NCI-H82 treated with DMSO at 0.1 percent for 48 hours (cell line): ENCODE results near the gene PACC1.
"Not testable (repeated sequence)": the region's sequence is repeated elsewhere in the genome, so short reads cannot be mapped to it uniquely, and the experiment has no call there.

Experiments used
- DNase-seq: peaks from one replicate; lab custom pipeline; 2025; ENCODE audit not compliant: unreplicated experiment; lab: John Stamatoyannopoulos, UW

PACC1 gene

GRCh38 chr1:212397171-212397570, 17.5 kb downstream of the PACC1 start:
- DNase-seq: no peak

DNA sequence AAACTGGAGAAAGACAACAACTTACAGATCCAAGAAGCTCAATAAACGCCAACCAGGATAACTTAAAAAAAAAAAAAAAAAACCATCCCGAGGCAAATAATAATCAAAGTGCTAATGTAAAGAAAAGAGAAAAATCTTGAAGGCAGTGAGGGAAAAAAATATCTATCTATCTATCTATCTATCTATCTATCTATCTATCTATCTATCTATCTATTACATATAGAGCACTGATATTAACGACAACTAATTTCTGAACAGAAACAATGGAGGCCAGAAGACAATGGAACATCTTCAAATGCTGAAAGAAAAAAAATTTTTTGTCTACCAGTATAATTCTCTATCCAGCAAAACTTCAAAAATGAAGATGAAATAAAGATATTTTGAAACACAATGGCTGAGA, 18.0 kb downstream of the PACC1 start:
- no peak for DNase-seq

GRCh38 chr1:212395678-212396437, 18.8 kb downstream of the PACC1 start:
- not testable (repeated sequence) for DNase-seq

DNA sequence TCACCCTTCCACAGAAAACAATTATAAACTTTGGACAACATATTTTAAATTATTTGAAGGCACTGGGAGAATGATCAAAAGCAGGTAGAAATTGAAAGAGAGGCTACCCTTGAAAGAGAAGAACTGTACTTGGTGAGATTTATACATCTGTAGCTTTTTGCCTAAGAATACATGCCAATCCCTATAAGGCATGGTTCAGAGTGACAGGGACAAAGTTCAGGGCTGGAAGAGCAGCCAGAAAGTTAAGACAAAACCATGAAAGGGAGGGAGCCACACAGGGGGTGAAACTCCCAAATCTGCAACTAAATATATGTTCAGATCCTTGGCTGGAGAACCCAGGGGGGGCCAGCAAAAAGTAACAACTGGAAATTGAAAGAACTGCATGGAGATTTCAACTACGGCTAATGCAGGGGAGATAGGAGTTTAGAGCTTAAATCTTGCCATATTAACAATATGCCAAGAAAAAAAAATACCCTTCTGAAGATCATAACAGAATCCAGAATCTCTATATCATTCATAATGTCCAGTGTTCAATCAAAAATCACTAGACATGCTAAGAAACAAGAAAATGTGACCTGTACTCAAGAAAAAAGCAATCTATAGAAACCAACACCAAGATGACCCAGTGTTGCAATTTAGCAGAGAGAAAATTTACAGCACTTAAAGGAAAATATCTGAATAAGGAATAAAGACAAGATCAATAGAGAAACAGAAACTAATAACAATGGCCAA, 25.5 kb downstream of the PACC1 start:
- DNase-seq: no peak

- DNase-seq: no peak
Measured at GRCh38 chr1:212386029-212386428, 28.7 kb downstream of the PACC1 start.

GRCh38 chr1:212381397-212382035, 33.2 kb downstream of the PACC1 start:
- DNase-seq: no peak

DNA sequence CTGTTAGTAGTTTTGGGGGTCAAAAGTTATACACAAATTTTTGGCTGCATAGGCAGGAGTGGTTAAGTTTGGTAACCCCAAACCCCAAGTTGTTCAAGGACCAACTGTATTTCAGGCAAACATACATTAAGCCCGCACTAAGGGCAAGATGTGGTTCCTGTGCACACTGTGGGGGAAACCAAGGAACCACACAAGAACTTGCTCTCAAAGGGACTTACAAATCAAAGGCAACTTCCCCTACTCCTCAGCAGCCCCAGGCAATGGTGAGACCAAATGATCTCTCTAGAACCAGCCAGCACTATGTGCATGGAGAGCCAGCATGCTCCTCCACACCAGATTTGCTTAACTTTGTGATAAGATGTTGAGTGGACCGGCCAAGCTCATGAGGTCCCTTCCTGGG, 35.3 kb downstream of the PACC1 start:
- no peak for DNase-seq

- DNase-seq: no peak
Measured at GRCh38 chr1:212377644-212378043, 37.0 kb downstream of the PACC1 start.

DNA sequence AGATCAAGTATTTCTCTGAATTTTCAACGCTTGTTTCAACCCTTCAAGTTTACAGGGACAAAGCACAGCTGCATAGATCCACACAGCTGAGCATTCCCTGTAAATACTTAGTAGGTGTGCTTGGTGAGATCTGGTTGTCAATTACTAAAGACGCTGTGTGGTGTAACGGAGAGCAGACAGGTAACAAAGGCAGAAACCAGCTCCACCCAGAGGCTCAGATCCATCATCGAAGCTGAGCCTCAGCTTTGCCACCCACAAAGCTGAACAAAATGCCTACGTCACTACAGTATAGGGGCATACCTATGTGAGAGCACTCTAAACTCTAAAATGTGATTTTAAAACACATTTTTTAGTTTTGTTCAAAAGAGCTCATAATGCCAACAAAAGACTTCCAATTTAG, 38.7 kb downstream of the PACC1 start:
- DNase-seq: no peak

DNA sequence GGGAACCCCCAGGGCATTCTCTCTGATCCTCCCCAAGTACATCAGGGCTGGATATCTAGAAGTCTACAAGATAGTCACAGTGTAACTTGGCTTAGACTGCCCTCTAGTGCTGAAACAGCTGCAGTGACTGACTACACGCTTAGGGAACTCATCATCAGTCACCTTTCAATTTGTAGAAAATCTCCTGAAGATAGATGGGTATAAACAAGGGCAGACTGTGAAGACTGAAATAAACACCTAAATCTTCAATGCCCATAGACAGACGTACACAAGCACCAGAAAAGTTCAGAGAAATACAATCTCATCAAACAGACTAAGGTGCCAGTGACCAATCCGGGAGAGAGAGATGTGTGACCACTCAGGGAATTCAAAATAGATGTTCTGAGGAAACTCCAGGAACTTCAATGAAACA, 46.6 kb downstream of the PACC1 start:
- DNase-seq: peak; percentile 63

DNA sequence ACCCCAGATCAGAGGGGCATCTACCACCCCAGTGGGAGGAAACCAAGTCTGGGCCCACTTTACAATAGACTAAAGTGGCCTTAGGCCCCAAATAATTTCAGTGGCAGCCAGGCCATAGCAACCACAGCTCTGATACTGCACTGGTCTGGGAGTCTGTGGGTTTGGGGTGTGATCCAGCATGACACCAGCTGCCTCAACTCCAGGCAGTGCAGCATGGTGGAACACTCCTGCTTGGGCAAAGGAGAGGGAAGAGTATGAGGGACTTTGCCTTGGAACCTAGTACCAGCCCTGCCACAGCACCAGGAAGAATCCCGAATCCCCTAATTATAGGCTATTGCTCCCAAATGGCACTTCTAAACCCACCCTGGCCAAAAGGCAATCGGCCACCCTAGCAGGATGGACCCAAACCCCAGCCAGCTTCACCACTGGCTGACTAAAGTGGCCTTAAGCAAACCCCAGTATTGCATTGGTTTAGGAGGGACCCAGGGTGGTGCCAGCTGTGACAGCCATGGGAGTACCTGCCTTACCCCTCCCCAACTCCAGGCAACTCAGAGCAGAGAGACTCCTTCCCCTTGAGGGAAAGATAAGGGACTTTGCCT, 47.1 kb downstream of the PACC1 start:
- DNase-seq: no peak

DNA sequence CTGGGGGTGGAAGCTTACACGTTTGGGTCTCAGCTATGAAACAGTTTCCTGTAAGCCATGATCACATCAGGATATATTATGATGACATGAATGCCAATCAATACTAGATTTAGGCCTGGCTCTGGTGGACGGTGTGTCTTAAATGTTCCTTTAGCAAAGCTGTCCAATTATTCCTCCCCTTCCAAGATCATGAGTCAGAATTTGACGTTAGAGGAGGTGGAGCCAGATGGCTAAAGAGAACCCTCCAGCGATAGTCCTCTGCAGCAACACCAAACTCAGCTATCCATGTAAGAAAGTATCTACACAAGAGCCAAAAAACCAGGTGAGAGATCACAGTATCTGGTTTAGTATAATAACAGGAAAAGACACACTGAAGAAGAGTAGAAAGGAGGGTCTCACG, 47.8 kb downstream of the PACC1 start:
- DNase-seq: no peak

DNA sequence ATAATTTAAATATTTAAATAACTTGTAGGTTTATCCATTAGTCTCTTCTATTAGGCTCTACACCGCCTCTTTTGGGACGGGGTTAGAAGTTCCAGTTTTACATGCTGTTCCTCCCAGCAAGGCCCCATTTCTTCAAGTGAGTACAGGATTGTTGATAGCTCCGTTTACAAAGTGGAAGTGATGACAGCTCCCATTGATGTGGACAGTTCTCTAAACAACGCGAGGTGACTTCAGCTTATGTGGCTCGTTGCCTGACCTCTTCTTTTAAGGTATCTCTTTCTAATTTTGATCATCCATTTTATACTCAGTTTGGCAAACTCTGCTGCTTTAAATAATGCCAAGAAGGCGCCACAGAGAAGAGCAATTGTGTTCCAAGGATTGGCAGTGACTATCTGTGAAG, 49.7 kb downstream of the PACC1 start:
- no peak for DNase-seq

DNA sequence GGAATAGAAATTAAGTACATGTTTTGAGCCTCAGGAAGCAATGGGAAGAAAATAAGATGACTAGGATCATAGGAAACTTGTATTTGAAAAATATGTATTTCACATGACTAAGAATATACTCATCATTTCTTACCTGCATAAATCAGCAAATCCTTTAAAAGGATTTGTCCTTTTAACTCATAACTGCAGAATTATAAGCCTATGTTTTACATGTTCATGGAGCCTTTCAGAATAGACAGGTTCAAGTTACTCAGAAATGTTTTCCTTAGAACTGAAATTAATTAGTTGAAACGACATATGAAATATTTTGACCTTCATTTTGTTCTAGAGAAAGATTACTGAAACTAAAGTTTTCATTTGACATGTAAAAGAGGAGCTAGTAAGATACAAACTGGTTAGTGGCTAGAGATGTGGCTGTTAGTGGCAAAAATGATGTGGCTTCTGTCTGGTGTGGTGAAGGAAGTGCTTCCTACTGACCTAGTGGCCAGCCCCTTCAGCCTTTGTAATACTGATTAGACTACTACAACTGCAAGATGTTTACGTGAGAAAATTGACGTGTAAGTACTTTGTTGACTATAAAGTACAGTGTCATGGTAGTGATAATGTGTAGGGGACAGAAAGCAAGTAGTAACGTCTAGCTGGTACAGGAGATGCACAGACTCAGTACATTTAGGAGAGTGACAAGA, 54.7 kb downstream of the PACC1 start:
- no peak for DNase-seq

GRCh38 chr1:212355230-212355969, 59.3 kb downstream of the PACC1 start:
- DNase-seq: no peak

GRCh38 chr1:212354464-212354863, 60.2 kb downstream of the PACC1 start:
- DNase-seq: no peak

GRCh38 chr1:212353181-212353580, 61.5 kb downstream of the PACC1 start:
- DNase-seq: no peak

GRCh38 chr1:212351588-212352362, 62.9 kb downstream of the PACC1 start:
- no peak for DNase-seq

DNA sequence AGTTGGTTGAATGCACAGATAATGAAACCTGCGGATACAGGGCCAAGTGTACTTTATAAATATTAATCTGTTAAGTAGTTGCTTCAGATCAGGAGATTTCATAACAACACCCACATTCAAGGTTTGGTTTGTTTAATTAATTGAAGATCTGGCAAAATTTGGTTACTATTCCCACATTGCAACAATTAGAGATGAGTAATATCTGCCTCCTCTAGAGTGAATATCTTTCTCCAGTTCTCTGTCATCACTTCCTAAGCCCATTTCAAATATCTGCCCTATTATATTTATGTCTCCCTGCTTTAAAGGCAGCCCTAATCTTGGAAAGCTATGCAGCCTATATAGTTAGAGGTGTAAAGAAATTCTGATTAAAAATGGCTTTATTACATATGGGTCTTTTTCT, 68.1 kb downstream of the PACC1 start:
- no peak for DNase-seq

DNA sequence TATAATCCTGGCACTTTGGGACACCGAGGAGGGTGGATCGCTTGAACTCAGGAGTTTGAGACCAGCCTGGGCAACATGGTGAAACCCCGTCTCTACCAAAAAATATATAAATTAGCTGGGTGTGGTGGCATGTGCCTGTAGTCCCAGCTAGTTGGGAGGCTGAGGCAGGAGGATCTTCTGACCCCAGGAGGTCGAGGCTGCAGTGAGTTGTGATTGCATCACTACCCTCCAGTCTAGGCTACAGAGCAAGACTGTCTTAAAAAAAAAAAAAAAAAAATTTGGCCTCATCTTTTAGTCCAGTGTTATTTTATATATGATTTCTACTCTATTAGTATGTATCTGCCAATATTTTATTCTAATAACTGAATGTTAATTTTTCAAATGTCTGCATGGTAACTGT, 69.8 kb downstream of the PACC1 start:
- no peak for DNase-seq
